HPDE6-E6E7 (cell line): ENCODE results near the gene MISP.
"Not testable (repeated sequence)": the region's sequence is repeated elsewhere in the genome, so short reads cannot be mapped to it uniquely, and the experiment has no call there.

Source experiments
- DNase-seq: peaks from one replicate; pipeline ENCODE4 v3.0.0; 2011; ENCODE audit warnings: missing footprints; ENCODE audit errors: extremely low spot score

The MISP gene

DNA sequence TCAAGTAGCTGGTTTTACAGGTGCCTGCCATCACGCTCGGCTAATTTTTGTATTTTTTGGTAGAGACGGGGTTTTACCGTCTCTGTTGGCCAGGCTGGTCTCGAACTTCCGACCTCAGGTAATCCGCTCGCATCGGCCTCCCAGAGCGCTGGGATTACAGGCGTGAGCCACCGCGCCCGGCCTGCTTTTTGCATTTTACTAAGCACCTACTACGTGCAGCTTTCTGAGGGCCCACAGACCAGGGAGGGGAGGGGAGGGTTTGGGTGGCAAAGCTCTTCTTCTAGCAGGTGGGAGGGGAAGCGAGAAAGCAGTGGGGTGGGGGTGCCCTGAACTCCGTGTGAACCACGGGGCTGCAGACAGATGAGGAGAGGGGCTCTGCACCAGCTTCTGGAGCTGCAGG is 27.2 kb upstream of the MISP start:
- DNase-seq, result no peak

DNA sequence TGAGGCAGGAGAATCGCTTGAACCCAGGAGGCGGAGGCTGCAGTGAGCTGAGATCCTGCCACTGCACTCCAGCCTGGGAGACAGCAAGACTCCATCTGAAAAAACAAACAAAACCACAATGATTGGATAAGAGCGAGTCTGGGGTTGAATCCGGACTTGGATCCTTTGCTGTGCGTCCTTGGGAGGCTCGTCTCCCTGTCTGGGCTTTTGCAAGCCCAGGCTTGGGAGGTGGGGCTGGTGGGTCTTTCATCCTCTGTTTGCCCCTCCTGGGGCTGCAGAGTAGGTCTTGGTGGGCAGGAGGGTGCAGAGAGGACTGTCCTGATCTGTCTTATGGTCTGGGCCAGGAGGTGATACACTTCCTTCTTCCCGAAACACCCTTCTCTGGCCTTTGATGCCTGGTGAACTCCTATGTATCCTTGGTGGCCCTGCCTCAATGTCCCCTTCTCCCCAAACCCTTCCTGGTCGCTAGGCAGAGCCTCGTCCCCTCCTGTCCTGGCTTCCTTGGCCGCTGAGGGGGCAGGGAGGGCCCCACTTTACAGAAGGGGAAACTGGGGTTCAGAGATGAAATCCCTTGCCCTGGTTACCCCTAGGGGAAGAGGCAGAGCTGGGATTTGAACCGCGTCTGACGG is 25.3 kb upstream of the MISP start:
- DNase-seq, result no peak

DNA sequence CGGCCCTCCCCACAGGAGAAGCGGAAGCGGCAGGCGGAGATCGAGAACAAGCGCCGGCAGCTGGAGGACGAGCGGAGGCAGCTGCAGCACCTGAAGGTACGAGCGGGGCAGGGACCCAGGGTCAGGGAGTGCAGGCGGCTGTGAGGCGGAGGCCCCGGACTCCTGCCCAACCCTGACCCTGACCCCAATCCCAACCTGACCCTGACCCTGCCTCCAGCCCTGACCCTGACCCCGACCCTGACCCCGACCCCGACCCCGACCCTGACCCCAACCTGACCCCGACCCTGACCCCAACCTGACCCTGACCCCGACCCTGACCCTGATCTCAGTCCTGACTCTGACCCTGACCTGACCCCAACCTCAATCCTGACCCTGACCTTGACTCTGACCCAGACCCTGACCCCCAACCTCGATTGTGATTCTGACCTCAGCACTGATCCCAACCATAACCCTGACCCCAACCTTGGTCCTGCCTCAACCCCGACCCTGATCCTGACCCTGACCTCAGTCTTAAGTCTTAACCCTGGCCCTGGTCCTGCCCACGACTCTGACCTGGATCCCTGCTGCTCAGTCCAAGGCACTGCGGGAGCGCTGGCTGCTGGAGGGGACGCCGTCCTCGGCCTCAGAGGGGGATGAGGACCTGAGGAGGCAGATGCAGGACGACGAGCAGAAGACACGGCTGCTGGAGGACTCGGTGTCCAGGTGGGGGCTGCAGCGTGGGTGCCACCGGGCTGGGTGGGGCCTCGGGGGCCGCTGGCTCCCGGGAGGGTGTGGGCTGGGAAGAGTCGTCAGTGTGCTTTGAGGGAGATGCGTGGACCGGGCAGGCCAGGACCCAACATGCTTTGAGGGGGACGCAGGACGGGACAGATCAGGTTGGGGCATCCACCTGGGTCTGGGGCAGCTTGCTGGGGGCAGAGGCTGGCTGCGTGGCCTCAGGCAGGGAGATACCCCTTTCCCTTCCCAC is 23.6 kb upstream of the MISP start:
- no peak for DNase-seq

DNA sequence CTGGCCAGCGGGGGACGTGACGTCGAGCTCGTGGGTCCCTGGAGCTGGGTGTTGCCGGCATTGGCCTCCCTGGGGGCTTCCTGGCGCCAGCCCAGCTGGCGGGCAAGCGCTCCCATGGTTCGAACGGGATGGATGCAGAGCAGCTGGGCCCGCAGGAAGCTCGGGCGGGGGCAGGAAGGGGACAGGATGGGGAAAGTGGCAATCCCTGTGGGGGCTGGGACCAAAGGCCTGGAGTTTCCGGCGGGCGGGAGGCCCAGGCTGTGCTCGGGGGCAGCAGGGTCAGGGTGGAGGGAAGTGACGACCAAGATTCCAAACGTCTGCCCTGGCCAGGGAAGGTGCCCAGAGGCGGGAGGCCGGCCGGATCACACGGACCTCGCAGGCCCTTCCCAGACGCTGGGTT is 22.9 kb upstream of the MISP start:
- no peak for DNase-seq

DNA sequence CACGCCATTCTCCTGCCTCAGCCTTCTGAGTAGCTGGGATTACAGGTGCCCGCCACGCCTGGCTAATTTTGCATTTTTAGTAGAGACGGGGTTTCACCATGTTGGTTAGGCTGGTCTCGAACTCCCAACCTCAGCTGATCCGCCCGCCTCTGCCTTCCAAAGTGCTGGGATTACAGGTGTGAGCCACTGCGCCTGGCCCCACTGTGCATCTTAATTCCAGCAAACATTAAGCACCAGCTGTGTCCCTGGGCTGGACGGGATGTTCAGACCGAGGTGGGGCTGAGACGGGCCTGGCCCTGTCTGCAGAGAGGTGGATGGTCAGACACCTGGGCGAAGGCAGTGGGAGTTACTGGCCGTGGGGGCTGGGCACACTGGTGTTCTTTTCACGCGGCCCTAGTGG is 21.3 kb upstream of the MISP start:
- DNase-seq, result not testable (repeated sequence)

DNA sequence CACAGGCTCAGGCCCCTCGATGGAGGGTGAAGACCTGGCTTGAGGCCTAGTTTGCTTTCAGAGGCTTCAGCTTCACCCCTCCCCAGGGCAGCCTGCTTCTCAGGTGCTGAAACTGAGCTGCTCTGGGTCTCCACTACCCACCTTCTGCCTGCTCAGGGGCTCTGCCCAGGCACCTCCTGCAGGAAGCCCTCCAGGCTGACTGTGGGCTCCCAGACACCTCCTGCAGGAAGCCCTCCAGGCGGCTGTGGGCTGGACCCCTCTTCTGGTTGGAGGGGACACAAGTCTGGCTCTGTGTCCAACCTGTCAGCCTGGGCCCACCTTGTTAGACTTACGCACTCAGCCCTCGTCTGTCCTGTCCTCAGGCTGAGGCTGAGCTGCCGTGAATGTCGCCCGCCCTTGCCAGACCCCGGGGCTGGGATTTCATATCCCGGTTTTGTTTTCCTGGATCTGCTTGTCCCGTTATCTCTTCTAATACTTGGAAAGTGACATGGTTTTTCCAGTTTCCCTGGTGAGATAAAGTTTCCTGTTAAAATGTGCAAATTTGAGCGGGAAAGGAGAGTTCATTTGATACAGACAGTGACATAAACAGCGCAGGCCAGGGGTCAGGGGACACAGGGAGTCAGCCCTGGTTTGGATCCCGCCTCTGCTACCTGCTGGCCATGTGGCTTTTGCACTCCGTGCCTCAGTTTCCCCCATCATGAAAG is 20.8 kb upstream of the MISP start:
- DNase-seq, result no peak

DNA sequence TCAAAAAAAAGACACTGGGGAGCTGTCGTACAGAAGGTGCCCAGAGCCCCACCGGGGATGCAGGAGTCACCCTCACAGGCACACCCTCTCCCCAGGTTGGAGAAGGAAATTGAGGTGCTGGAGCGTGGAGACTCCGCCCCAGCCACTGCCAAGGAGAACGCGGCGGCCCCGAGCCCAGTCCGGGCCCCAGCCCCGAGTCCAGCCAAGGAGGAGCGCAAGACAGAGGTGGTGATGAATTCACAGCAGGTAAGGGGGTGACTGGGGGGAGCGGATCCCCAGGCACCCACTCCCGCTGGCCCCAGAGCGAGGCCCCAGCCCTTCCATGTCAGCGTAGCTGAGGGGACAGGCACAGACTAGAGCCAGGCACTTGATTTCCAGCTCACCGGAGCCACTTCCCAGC is 19.9 kb upstream of the MISP start:
- DNase-seq, result no peak

DNA sequence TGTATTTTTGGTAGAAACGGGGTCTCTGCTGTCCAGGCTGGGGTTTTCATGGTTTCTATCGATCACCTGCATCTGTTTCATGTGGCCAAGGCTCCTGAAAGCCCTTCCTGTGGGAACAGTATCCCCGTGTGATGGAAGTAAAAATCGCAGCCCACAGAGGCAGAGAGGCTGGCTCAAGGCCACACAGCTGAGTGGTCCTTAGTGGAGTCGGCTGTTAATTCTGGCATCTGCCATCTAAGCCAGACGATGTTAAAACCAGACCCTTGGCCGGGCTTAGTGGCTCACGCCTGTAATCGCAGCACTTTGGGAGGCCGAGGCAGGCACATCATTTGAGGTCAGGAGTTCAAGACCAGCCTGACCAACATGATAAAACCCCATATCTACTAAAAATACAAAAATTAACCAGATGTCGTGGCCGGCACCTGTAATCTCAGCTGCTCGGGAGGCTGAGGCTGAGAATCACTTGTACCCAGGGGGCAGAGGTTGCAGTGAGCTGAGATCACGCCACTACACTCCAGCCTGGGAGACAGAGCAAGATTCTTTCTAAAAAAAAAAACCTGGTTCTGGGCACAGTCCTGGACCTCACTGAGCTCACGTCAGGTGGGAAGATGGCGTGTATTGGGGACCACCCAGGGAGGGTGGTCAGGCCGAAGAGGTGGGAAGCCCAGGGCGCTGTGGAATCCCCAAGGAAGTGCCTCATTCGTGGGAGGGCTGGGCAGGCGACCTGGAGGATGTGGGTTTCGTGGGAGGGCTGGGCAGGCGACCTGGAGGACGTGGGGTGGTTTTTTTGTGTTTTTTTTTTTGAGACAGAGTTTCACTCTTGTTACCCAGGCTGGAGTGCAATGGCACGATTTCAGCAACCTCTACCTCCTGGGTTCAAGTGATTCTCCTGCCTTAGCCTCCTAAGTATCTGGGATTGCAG is 18.5 kb upstream of the MISP start:
- no peak for DNase-seq

DNA sequence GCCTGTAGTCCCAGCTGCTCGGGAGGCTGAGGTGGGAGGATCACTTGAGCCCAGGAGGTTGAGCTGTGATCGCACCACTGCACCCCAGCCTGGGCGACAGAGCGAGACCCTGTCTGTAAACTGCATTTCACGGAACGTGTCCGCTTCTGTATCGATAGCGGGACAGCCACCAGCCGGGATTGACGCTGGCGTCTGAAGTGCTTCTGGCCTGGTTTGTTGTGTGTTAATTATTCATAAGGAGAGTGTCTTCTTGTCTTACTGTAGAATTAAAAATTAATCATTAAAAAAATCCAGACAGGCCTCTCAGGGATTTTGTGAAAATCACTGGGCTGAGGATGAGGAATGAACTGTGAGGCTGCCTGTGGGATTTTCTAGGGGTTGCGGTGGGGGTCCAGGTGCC is 16.2 kb upstream of the MISP start:
- DNase-seq, result no peak

DNA sequence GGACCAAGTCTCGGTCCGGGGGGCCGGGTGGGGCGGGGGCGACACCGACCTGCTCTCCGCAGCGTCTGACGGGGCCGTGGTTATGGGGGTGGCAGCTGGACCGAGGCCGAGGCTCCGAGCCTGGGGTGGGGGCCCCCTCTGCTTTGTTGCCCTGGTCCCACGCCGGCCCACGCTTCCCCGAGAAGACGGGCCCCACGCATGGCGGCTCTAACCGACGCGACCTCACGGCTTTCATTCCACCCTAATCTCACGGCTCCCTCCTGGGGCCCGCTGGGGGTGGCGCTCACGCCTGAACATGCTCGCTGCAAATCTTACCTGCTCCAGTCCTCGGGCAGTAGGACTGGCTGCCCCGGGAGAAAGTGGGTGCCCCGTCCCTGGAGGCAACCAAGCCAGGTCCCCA is 14.8 kb upstream of the MISP start:
- no peak for DNase-seq

DNA sequence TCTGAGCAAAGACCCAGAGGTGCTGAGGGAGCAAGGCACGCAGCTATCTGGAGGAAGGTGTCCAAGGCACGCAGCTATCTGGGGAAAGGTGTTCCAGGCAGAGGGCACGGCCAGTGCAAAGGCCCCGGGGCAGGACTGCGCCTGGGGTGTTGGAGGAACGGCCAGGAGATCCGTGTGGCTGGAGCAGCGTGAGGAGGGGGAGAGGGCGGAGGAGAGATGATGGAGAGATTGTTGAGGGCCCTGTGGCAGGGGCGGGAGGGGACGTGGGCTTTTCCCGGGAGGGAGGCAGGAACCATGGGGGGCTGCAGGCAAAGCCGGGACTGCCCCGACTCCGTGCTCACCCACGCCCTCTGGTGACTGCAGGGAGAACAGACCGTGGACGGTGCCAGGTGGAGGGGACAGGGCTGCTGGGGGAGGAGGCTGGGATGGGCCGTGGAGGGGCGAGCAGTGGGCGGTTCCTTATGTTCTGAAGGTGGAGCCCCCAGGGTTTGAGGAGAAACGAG is 13.3 kb upstream of the MISP start:
- no peak for DNase-seq

DNA sequence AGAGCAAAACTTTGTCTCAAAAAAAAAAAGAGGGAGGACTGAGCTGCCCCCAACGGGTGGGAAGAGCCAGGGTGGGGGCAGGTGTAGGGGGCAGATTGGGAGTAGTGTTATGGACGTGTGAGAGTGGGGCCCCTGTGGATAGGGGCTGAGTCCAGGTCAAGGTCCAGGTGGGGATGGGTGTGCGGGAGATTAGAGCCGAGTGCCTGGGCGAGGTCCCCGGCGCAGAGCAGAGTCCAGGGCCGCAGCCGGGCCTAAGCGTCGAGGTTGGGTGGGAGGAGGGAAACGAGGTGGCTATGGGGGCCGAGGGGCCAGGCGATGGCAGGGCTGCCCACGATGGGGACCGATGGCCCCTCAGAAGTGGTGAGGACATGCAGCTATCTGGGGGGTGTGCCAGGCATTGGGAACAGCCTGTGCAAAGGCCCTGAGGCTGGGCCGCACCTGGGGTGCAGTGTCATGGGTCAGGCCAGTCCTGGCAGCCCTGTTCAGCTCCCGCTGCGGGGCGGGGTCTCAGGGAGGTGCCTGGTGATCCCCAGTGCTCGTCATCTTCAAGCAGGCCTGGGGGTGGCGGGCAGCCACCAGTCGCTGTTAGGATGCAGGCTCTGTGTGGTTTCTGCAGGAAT is 12.3 kb upstream of the MISP start:
- no peak for DNase-seq

DNA sequence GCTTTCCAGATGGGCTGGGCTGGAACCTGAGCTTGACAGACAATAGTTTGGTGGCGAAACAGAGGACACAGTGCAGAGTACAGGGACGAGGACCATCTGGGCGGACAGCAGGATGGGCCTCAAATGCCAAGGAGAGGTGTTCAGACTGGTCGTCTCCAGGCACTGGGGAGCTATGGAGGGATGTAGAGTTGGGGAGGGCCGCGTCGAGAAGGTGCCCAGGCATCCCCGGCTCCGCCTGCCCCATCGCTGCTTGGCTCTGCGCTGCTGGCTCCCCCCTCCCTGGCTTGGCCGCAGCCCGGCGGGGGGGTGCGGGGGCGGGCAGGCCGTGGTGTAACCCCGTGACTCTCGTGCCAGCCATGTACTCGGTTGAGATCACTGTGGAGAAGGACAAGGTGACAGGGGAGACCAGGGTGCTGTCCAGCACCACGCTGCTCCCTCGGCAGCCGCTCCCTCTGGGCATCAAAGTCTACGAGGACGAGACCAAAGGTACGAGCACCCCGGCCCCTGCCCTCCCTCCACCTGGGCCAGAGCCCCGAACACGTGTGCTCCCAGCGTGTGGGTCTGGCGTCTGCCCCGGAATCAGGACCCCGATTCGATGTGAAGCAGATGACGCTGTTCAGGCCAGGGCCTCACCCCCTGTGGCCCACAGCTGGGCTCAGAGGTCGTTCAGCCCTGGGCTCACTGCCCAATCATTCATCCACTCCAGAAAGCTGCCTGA is 10.8 kb upstream of the MISP start:
- no peak for DNase-seq

DNA sequence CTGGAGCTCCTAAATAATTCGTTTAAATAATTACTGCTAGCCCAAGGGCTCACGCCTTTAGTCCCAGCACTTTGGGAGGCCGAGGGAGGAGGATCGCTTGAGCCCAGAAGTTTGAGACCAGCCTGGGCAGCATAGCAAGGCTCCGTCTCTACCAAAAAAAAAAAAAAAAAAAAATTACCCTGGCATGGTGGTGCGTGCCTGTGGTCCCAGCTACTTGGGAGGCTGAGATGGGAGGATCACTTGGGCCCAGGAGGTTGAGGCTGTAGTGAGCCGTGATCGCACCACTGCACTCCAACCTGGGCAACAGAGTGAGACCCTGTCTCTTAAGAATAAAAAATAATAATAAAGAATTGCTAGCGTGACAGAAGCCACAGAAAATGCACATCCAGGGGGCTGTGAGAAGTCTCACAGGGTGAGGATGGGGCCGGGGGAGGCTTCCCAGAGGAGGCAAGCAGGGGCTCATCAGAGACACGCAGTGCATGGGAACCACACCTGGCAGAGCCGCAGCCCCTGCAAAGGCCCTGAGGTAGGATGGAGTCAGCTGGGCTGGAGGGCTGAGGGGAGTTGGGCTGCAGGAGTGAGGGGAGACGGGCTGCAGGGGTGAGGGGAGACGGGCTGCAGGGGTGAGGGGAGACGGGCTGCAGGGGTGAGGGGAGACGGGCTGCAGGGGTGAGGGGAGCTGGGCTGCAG is 10.0 kb upstream of the MISP start:
- DNase-seq, result not testable (repeated sequence)

DNA sequence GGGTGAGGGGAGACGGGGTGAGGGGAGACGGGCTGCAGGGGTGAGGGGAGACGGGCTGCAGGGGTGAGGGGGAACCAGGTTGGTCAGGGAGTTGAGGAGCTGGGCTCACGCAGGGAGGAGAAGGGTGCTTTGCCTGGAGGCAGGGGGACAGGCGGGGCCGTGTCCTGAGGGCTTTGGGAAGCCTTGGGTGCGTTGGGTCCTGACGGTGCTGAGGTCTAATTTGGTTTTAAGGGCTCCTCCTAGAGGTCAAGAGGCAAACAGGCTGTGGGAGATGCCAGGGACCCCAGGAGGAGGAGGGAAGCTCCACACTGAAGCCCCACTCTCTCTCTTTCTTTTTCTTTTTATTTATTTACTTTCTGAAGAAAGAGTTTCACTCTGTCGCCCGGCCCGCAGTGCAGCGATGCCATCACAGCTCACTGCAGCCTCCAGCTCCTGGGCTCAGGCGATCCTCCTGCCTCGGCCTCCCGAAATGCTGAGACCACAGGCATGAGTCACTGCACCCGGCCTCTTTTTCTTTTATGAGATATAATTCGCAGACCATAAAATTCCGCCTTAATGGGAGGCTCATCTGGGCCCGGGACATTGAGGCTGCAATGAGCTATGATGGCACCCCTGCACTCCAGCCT is 9.3 kb upstream of the MISP start:
- no peak for DNase-seq

DNA sequence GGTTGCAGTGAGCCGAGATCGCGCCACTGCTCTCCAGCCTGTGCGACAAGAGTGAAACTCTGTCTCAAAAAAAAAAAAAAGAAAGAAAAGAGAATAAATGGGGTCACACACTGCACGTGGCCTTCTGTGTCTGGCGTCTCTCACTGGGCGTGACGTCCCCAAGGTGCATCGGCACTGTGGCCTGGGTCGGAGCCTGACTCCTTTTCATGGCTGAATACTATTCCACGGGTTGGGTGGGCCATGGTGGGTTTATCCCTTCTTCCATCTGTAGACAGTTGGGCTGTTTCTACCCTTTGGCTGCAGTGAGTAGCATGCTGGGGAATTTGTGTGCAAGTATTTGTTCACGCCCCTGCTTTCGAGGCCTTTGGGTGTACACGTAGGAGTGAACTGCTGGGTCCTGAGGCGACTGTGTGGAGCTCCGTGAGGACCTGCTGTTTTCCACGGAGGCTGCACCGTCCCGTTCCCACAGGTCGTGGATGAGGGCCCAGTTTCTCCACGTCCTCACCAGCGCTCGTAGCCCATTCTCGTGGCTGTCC is 8.3 kb upstream of the MISP start:
- no peak for DNase-seq

DNA sequence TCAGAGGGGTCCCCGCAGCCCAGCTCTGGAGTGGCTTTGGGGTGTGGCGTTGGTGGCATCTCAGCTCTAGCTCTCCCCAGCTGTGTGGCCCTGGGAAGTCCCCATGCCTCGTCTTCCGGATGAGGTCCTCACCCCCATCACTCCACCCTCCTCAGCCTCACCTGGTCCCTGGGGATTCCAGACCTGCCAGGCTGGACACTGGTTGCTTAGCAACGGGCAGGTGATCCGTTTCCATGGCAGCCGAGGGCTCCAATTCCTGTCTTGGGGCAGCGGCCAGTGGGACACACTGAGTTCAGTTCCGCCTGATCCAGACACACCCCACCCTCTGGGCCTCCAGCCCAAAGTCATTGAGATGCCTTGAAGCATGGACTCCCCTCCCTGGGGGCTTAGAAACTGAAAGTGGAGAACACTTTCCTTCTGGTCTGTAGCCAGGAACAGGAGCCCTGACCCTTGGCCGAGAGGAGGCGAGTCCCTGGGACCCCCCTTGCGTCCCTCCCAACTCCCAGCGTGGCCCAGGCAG is 7.7 kb upstream of the MISP start:
- DNase-seq, result no peak

DNA sequence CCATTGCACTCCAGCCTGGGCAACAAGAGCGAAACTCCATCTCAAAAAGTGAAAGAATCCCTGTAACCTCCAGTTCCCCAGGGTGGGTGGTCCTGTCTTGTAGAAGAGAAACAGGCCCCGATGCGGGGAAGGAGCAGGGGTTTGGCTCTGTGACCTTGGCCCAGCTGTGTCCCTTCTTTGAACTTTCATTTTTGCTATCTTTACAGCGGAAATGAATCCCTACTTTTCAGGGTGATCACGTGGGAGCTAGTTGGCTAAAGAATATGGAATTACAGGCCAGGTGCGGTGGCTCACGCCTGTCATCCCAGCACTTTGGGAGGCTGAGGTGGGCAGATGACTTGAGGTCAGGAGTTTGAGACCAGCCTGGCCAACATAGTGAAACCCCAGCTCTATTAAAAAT is 5.8 kb upstream of the MISP start:
- DNase-seq, result not testable (repeated sequence)
